Measurements from ENCODE around the gene SIN3B. TPM values are rescaled to one million over a fixed set of nuclear protein-coding genes. Genes with fewer than 3 reads are reported as not detected.
"Not testable (repeated sequence)": the region's sequence is repeated elsewhere in the genome, so short reads cannot be mapped to it uniquely, and the experiment has no call there.

SIN3B gene
- total RNA-seq, 1 donor from 2014 or later, result 59.8 TPM

DNA sequence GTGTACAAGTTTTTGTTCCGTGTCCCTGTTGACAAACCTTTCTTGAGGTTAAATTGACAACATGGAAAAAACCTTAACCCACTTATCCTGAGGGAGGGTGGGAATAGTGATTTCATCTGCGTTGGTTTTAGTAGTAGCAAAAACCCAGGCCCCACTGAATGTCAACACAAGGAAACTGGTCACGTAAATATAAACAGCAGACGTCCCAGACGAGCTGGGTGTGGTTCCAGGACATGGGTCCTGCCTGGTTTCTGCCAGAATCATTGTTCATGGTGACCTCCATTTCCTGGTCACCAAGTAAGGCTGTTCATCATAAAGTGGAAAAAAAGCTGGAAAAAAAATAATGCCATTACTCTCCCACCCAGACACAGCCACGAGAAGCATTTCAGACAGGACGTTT, 42.7 kb downstream of the SIN3B start:
- ATAC-seq, result peak; percentile 46
- Histone ChIP-seq H3K27me3 (no peaks in the 10 kb centered on the region), H3K36me3 (peaks cover 74% of the 10 kb centered on the region), H3K4me1 (peaks cover 18% of the 10 kb centered on the region), H3K4me3 (no peak overlapping the region), H3K27ac (peak overlapping the region; percentile 14), H3K9me3 (no peaks in the 10 kb centered on the region)
- intact Hi-C loops (cut with DNase I), result no loop called here
- DNase-seq, result no peak
- no peak for TF ChIP-seq CTCF (IDR thresholded peaks at IDR 0.05)

DNA sequence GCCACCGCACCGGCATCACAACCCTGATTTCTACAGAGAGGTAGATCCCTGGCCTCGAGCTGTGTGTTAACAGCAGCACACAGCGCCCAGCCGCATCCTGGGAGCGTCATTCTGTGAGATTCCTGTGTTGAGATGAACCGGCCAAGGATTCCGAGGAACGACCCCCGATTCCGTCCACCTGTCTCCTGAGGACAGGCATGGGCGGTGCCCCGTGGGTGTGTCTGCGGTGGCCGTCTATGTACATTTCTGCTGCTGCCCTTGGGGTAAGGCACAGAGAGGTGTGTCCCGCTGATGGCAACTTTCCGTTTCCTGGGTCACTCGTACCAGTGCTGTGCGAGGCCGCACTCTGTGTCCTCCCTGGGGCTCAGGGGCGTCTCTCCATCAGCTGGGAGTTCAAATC, 43.5 kb downstream of the SIN3B start:
- ATAC-seq (no peak), DNase-seq (no peak)
- Histone ChIP-seq H3K27ac (peak overlapping the region; percentile 14), H3K9me3 (no peaks in the 10 kb centered on the region), H3K27me3 (no peaks in the 10 kb centered on the region), H3K4me1 (peaks cover 18% of the 10 kb centered on the region), H3K4me3 (no peak overlapping the region), H3K36me3 (peaks cover 74% of the 10 kb centered on the region)
- no peak for TF ChIP-seq CTCF (IDR thresholded peaks at IDR 0.05)
- intact Hi-C loops (cut with DNase I), result no loop called here

- Histone ChIP-seq H3K4me1 (peaks cover 18% of the 10 kb centered on the region), H3K4me3 (no peak overlapping the region), H3K9me3 (no peaks in the 10 kb centered on the region), H3K27me3 (no peaks in the 10 kb centered on the region), H3K36me3 (peaks cover 74% of the 10 kb centered on the region), H3K27ac (no peak overlapping the region)
- TF ChIP-seq CTCF (IDR thresholded peaks at IDR 0.05), result no peak
- intact Hi-C loops (cut with DNase I), result no loop called here
- no peak for DNase-seq
- ATAC-seq, result no peak
These were observed 44.4 kb downstream of the SIN3B start for GRCh38 chr19:16873594-16873993.

DNA sequence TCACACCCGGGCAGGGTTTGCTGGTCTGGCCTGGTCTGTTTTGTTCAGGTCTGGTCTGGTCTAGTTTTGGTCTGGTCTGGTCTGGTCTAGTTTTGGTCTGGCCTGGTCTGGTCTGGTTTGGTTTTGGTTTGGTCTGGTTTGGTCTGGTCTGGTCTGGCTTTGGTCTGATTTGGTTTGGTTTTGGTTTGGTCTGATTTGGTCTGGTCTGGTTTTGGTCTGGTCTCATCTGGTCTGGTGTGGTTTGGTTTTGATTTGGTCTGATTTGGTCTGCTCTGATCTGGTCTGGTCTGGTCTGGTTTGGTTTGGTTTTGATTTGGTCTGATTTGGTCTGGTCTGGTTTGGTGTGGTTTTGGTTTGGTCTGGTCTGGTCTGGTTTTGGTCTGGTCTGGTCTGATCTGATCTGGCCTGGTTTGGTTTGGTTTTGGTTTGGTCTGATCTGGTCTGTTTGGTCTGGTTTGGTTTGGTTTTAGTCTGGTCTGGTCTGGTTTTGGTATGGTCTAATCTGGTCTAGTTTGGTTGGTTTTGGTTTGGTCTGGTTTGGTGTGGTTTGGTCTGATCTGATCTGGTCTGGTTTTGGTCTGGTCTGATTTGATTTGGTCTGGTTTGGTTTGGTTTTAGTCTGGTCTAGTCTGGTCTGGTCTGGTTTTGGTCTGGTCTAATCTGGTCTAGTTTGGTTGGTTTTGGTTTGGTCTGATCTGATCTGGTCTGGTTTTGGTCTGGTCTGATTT, 45.2 kb downstream of the SIN3B start:
- Histone ChIP-seq H3K9me3 (no peaks in the 10 kb centered on the region), H3K36me3 (peaks cover 76% of the 10 kb centered on the region), H3K4me1 (peaks cover 18% of the 10 kb centered on the region), H3K27ac (no peak overlapping the region), H3K4me3 (no peak overlapping the region), H3K27me3 (no peaks in the 10 kb centered on the region)
- ATAC-seq (no peak), DNase-seq (no peak)
- intact Hi-C loops (cut with DNase I), result no loop called here
- TF ChIP-seq CTCF (IDR thresholded peaks at IDR 0.05), result no peak

DNA sequence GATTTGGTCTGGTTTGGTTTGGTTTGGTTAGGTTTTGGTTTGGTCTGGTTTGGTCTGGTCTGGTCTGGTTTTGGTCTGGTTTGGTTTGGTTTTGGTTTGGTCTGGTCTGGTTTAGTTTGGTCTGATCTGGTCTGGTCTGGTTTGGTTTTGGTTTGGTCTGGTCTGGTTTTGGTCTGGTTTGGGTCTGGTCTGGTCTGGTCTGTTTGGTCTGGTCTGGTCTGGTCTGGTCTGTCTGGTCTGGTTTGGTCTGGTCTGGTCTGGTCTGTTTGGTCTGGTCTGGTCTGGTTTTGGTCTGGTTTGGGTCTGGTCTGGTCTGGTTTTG, 45.7 kb downstream of the SIN3B start:
- DNase-seq; H3K9me3 ChIP-seq; H3K4me3 ChIP-seq; ATAC-seq; H3K27me3 ChIP-seq; intact Hi-C loops (cut with DNase I); H3K27ac ChIP-seq: not testable (repeated sequence)
- peaks cover 18% of the 10 kb centered on the region for H3K4me1 ChIP-seq
- H3K36me3 ChIP-seq, result peaks cover 76% of the 10 kb centered on the region

GRCh38 chr19:16875584-16876555, 46.7 kb downstream of the SIN3B start:
- peaks cover under 1% of the 10 kb centered on the region for H3K9me3 ChIP-seq
- no peaks in the 10 kb centered on the region for H3K27me3 ChIP-seq
- ATAC-seq, result no peak
- H3K27ac ChIP-seq, result peak overlapping the region; percentile 42
- intact Hi-C loops (cut with DNase I), result no loop called here
- H3K4me3 ChIP-seq, result no peak overlapping the region
- peaks cover 18% of the 10 kb centered on the region for H3K4me1 ChIP-seq
- no peak for TF ChIP-seq CTCF (IDR thresholded peaks at IDR 0.05)
- DNase-seq, result no peak
- H3K36me3 ChIP-seq, result peaks cover 70% of the 10 kb centered on the region
